ENCODE measurements around the gene CLEC5A.
"Not testable (repeated sequence)": the region's sequence is repeated elsewhere in the genome, so short reads cannot be mapped to it uniquely, and the experiment has no call there.

The CLEC5A gene

DNA sequence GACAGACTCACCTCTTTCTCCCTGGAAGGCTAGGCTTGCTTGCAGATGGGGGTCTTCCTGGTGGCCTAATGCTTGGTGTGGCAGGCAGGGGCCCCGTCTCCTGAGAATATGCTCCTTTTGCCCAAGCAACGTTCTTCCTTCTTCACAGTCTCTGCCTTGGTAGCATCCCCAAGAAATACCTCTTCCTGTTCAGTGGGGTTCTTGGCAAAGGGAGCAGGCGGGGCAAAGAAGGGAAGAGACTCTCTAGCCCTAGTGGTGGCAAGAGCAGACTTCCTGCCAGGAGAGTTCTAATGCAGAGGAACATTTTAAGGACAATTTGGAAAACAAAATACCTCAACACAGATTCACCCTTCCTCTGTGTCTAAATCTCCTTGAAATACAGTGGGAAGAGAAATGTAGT lies at the start of gene CLEC5A:
CLEC5A (minus strand) TSS at position 179 of the 400 bp plus-strand sequence. CDS start 682 bp downstream, outside the sequence.
- no peak for DNase-seq

DNA sequence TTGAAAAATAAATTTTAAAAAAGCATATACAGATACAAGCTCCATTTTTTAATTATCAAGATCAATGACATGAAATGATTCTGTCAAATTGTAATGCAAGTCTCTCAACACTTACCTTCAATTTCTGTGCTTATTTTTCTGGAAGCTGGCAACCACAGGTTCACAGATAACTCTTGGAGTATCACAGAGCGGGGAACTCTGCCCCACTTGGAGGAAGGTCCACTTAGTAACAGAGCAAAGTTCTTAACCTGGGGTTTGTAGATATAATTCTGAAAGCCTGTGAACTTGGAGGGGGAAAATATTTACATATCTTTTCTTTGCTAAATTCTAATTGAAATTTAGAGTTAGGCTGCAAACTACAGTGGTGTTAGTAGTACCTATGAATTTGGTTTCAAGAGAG lies 46.6 kb upstream of the CLEC5A start:
- DNase-seq = no peak

DNA sequence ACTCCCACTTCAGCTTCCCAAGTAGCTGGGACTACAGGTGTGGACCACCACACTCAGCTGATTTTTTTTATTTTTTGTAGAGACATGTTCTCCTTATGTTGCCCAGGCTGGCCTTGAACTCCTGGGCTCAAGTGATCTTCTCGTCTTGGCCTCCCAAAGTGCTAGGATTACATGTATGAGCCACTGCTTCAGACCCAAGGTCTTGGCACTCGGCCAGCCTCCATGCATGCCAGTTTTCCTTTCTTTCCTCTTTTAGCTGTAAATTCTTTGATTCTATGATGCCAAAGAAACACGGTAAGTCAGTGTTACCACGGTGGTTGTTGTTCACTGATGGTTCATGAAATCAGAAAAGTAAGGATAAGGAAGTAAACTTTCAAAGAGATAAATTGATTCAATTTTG lies 45.9 kb upstream of the CLEC5A start:
- no peak for DNase-seq

DNA sequence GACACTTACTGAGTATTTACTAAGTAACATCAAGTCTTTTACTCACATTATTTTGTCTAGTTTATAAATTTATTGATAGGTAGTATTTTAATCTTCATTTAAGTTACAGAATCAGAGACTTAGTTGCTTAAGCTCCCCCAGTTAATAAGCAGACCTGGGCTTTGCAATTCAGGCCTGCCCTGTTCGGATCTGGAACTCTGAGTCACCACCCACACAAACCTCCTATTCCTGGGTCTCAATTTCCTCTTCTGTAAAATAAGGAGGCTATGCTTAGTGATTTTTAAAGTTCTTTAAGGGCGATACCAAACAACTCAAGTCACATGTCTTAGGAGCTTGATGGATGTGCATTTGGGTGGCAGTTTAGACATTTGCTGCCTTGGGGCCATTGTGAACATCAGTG lies 45.4 kb upstream of the CLEC5A start:
- DNase-seq = no peak

DNA sequence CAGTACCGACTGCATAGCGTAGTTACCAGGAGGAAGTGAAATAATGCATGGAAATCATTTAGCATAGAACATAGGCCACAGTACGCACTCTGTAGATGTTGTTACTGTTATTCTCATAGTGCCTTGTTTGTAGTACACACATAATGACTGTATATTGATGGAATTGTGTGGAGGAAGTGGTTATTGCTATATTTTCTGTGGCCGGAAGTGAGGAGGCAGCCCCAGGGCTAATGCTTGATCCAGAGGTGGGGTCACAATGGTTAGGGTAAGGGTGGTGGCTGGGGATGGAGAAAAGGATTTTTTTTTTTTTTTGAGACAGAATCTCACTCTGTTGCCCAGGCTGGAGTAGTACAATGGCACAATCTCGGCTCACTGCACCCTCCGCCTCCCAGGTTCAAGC lies 44.4 kb upstream of the CLEC5A start:
- DNase-seq = no peak

DNA sequence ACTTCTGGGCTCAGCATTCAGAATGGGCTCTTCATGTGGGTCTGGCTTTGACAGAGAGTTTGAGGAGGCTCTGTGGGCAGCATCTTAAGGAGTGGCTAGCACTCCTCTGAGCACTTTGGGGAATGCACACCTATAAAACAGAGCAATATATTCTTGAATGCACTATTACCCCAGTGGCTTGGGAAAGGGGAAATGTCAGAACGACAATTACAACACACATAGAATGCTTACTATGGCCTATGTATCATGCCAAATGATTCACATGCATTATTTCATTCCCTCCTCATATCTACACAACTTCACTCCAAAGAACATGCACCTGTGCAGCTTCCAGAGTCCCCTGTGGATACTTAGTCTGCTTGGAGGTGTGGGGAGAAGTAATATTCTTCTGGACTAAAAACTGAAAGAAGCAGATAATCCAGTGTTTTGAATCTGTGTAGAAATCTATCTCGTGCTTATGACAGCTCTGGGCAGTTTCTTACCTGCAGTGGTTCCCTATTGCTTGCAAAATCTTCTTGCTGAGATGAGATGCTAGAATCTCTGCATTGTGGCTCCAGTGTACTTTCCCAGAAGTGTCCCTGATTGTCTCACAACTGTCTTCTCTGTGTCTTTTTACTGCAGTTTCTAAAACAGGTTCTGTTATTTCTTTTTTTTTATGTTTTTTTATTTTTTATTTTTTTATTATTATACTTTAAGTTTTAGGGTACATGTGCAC lies 43.4 kb upstream of the CLEC5A start:
- no peak for DNase-seq

DNA sequence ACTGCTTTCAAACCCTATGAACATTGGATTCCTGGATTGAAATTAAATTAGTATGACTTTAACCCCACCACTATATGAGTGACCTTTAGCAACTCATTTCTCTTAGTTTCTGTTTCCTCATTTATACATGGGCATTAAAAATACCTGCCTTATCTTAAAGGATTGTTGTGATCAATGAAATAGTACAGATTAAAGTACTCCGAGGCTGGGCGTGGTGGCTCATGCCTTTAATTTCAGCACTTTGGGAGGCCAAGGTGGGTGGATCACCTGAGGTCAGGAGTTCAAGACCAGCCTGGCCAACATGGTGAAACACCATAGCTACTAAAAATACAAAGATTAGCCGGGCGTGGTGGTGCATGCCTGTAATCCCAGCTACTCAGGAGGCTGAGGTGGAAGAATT lies 41.0 kb upstream of the CLEC5A start:
- not testable (repeated sequence) for DNase-seq

DNA sequence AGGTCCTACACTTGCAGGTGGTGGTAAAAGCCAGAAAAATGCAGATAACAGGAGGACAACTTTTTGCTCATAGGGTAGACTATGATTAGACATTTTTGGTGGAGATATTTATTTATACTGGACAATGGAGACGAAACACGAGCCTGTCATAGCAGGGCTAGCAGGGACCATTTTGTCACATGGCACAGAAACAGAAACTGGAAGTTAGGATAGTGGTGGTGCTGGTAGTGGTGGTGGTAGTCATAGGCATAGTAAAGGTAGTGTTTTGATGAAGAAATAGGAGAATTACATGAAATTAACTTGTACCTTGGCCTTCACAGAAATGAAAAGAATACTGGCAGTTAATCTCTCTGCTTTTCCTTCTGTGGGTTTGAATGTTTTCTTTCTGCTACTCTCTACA lies 40.1 kb upstream of the CLEC5A start:
- DNase-seq = no peak

DNA sequence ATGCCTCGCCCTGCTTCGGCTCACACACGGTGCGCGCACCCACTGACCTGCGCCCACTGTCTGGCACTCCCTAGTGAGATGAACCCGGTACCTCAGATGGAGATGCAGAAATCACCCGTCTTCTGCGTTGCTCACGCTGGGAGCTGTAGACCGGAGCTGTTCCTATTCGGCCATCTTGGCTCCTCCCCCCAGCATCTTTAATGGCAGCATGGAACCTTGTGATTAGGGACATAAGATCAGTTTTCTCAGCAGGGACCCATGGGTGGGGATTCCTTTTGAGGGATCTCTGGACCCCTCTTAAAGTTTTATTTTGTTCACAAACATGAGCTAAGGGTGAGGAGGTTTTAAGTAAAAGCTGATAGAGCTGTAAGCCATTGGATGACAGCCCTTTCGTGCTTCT lies 39.2 kb upstream of the CLEC5A start:
- not testable (repeated sequence) for DNase-seq

DNA sequence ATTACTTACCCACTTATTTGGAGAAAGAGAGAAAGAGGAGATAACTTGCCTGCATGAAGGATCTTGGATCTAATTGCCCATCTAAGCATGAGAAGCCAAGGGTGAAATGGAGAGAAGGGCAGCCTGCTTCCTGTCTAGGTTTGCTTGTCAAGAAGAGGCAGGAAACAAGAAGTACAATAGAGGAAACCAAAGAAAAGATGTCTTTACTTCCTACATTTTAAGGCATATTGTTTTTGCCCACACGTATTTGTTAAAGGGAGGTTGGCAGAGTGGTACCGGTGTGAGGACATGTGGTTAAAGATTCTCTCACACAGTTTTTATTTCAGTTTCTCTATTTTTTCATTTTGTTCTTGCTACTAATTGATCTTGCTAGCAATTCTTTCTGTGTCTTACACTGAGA lies 32.8 kb upstream of the CLEC5A start:
- DNase-seq = no peak

DNA sequence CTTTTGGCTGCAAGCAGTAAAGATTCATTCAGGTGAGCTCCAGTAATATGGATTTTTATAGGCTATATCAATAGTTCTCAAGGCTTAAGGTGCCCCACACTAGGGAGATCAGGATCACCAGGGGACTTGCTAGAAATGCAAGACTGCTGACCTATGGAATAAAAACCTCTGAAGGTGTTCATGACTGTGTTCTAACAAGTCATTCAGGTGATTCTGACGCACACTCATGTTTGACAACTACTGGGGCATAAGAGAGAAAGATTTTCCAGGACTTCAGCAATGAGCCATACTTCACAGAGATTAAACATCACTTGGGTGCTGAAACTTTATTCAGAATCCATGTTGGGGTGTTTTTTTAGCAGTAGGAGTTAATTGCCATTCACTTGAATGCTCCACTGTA lies 31.6 kb upstream of the CLEC5A start:
- no peak for DNase-seq

DNA sequence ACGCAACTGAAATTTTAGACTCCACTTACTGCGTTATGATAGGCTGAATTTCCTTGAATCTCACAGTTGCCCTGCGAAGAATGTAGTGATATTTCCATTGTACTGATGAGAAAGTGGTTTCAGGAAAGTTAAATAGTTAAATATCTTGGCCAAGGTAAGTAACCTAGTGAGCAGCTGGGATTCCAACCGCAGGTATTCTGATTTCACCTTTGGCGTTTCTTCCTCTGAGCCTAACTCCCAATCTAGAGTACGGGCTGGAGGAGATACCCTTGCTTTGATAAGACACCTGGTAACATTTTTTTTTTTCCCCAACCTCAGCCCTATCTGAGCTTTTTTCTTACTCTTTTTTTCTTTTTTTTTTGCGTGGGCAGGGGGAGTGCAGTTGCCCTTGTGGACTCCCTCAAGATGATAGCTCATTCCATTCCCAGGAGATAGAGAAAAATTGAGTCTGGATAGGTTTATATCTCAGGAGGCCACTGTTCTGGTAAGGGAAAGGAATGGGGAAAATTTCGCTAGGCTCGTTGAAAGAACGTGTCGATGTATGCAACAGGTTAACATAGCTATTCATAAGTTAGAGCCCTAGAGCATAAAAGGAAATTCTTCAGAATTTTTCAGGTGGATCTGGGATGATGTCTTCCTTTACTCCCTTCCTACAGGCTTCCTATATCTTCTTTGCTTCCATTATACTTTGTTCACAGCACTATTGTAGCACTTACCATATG lies 29.9 kb upstream of the CLEC5A start:
- no peak for DNase-seq

DNA sequence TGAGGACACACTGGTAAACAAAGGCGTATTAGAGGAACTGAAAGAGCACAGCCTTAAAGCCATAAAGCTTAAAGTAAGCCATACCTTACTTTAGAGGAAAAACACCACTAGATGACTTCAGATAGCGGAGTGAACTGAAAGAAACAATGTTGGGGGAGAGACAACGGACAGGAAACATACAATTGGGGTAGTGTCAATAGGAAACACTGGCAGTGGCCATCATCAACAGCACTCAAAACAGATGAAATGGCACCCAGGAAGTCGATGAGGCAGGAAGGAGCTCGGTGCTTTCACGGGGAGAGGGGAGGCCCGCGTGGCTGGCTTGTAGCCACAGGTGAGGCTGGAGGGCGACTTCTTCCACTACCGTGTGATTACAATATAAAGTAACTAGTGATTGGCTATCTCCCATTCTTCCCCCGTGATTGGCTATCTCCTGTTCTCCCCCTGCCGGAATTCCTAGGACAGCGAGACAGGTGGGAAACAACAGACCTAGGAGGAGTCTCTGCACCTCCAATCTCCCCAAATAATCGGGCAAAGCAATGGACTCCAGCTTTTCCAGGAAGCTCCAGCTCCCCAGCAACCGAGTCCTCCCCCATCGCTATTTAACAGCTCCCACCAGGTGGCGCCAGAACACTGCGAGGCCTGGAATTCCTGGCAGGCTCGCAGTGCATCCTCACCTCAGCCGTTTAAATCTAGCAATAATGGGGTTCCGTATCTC lies 29.2 kb upstream of the CLEC5A start:
- DNase-seq = peak; percentile 8 to 74

DNA sequence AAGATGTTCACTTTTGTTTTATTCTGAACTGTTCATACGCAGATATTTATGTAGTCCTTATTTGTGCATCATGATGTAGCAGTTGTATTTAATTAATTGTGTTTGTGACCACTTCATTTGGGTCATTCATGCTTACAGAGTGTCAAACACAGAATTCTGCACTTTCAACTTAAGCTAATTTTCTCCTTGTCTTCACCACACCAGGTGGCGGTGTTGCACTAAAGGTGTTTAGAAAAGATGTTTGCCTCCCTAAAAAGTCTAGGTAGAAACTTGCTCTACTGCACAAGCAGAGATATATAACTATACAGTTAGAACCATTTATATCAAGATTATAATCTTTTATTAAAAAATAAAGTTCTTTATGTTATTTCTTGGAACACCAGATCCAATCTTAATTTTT lies 28.1 kb upstream of the CLEC5A start:
- peak in 1 of 2 experiments; percentile 7 for DNase-seq

DNA sequence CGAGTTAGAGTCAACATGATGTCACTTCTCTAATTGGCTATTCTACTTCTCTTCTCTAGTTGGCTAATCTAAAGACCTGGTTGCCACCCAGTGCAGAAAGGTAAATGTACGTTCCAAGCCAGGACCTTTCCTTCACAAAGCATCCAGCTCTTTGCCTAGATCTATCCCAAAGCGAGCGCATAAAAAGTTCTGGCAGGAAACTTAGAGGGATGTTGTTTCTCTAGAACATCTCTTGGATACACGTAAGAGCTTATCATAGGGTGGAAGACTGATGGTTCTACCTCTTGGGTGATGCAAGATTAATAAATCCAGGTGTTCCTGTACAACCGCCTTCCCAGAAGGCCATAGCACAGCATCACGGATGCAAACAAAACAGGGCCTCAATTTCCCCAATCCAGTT lies 26.9 kb upstream of the CLEC5A start, which contains the start of gene TAS2R38:
TAS2R38 (minus strand) TSS at position 101 of the 400 bp plus-strand sequence; CDS start at position 17, 84 bp downstream.
- no peak for DNase-seq

DNA sequence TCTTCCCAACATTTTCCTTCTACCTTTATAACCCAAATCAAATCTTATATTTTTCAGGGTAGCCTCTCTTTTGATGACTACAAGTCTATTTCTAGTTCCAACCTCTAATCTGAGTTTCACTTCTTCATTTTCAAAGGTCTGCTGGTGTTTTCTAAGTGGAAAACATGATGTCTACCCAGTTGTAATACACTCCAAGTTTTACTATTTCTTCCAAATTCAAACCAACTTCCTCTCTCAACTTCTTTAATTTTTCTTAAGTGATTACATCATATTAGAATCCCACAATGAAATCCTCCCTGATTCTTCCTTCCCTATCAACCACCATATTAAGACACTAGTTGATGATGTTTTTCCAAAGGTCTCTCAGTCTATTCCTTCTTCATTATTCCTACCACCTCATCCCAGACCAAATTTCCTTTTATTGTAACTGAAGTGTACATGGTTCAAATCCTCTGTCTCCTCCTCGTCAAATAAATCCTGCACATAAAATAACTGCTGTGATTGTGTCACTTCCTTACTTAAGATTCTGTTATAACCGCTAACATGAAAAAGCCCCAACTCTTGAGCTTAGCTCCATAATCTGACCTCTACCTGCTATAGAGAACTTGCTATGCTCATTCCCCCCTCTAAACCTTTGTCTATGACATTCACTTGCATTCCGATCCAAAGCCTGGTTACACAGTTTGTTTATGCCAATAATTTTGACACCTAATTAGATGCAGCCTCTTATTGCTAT lies 14.1 kb upstream of the CLEC5A start:
- DNase-seq = no peak

DNA sequence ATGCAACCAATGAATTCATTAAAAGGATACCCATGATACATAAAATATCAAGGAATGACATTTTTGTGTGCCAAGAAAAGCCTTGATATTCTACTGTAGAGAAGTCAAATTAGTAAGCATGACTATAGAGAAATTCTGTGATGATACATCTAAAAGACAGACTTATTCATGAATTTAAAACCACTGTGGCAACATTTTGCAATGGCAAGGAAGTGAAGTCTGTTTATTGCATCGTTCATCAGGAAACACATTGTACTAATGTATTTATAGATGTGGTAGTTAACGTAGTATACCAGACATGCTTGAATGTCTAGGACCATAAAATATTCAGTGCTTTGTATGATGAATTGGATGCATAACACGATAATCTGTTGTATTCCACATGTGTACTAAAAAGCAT lies 9.3 kb upstream of the CLEC5A start:
- no peak for DNase-seq

DNA sequence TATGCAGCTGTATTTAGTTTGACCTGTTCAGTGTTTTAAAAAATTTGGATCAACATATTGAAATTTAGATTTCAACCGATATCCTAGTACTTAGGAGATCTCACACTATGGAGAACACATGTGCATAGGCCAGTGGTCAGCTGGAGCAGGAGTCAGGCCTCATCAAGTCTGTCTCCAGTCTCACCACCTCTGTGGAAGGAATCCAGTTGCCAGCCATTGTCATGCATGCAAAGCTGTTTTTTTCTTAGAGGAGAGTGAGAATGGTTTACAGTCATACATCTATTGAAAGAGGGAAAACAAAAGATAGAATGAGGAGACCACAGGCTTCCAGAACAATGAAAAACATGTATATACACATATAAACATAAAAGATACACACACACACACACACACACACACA lies 7.6 kb upstream of the CLEC5A start:
- DNase-seq = no peak

DNA sequence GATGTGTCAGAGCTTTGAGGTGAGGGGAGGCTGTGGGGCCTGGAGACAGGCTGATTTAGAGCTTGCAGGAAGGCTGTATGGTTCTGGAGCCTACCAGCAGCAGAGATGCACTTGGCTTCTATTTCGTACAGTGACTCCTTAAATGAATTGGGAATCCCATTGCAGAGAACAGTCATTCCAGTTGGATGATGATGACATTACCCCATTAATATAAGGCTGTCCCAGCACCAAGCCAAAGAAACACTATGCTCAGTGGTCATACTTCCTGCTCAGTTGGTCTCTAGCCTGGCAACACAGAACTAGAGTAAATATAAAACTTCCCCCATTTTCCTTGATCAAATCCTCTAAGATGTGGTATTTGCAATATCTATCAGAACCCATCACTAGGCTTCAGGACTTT lies 5.7 kb upstream of the CLEC5A start:
- no peak for DNase-seq

DNA sequence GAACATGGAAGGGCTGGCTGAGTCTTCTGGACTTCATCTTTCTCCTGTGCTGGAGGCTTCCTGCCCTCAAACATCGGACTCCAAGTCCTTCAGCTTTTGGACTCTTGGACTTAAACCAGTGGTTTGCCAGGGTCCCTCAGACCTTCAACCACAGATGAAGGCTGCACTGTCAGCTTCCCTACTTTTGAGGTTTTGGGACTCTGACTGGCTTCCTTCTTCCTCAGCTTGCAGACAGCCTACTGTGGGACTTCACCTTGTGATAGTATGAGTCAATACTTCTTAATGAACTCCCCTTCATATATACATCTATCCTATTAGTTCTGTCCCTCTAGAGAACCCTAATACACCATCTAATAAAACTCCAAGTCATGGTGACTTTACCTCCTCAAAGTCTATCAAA lies 4.0 kb upstream of the CLEC5A start:
- no peak for DNase-seq

DNA sequence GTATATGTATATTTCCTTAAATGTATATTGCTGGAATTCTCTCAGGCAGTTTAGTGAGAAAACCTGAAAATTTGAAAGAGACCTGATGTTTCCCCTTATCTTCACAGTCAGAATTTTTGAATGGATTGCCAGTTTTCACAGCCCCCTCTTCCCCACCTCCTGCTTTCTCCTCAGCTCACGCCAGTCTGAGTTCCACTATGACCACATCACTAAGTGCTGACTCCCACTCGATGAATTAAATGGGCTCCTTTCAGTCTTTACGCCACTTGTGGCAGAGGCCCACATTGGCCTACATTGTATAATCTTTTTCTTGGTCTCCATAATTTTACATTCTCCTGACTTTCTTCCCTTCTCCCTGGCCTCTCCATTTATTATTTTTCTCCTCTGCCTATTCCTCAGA lies 3.1 kb upstream of the CLEC5A start:
- no peak for DNase-seq

DNA sequence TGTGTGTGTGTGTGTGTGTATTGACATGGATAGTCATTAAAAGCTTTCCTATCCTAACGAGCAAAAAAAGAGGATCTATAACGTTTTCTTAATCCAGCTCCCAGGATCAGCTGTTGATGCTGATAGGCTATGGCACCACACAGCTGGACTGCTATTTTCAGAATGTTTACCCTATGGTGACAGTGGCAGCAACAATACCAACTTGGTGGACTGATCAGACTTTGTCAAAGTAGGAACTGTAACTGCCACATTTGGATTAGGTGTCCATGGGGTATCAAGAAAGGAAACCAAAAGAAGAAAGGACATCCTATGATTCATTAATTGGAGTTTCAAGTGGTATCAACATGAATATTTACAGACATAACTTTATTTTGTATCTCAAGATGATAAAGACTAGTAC lies 2.7 kb upstream of the CLEC5A start:
- no peak for DNase-seq

DNA sequence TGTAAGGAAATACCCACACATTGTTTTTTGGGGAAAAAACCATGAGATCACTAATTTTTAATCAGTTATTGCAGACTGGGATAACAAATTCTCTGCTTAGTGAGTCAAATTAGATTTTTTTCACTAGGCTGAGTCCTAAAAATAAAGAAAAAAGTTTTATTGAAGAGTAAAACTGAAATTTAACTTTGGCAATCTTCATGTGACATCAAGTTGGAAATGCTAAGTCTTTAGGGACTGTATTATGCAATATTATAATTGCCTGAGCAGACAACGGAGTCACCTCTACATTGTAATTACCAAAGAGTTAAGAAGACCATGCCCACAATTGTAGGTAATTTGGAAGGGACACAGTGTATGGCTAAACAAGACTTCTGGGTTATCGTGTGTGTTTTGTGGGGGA lies 2.2 kb upstream of the CLEC5A start:
- DNase-seq = no peak

Measured in NCI-H446 (cell line).